Cardiac septum (tissue), 1 donor: ENCODE results near the gene ADGRF4. TPM values are rescaled to one million over a fixed set of nuclear protein-coding genes. Genes with fewer than 3 reads are reported as not detected.

Experiments
- DNase-seq: peaks from one replicate; pipeline ENCODE4 v3.0.0-alpha.2; 2020; ENCODE audit warnings: low spot score
- intact Hi-C: fragments of 100-400 bp; cut with DNase I; formaldehyde crosslinking; loops from one replicate; pipeline ENCODE4 v1.14.0; 2022
- long read RNA-seq: library from polyadenylated mRNA; unstranded; transcript quantifications from one replicate; pipeline ENCODE4 v2.0.0, GENCODE V29; 2021
- total RNA-seq: library from RNA; stranded (reverse); fragmentation: NEBNext Ultra II Directional; extraction: Animal tissue kit (Norgen Biotek cat#: 25700); gene quantifications from one replicate; pipeline ENCODE4 v1.2.1, GENCODE V29; 2021
- donor health status: DM: no; HTN: no; CAD: no.

ADGRF4 gene
- total RNA-seq: not detected
- long read RNA-seq: 0 reads

- intact Hi-C loops: no loop called here
- no peak for DNase-seq
Observed at GRCh38 chr6:47698342-47698787, at the start of gene ADGRF4. Gene ADGRF4, plus strand, starts transcription at chr6:47698580. Its CDS starts 8,666 bp downstream, at chr6:47707246.

- intact Hi-C loops: no loop called here
- no peak for DNase-seq
Observed at GRCh38 chr6:47650553-47651432, 47.6 kb upstream of the ADGRF4 start.

GRCh38 chr6:47651505-47651944 lies 46.9 kb upstream of the ADGRF4 start:
- intact Hi-C loops: no loop called here

GRCh38 chr6:47653706-47654105 lies 44.7 kb upstream of the ADGRF4 start:
- intact Hi-C loops: no loop called here
- DNase-seq: no peak

More at GRCh38 chr6:47651505-47651944, 46.9 kb upstream of the ADGRF4 start:
- DNase-seq: no peak

GRCh38 chr6:47654255-47654654 lies 44.1 kb upstream of the ADGRF4 start:
- DNase-seq: no peak
- intact Hi-C loops: no loop called here

- no peak for DNase-seq
- intact Hi-C loops: no loop called here
Observed at GRCh38 chr6:47655719-47656595, 42.4 kb upstream of the ADGRF4 start.

- DNase-seq: no peak
- intact Hi-C loops: no loop called here
Observed at GRCh38 chr6:47661960-47662359, 36.4 kb upstream of the ADGRF4 start.

GRCh38 chr6:47663462-47664216 lies 34.7 kb upstream of the ADGRF4 start:
- DNase-seq: no peak
- intact Hi-C loops: no loop called here

GRCh38 chr6:47665112-47665511 lies 33.3 kb upstream of the ADGRF4 start:
- intact Hi-C loops: no loop called here
- no peak for DNase-seq

GRCh38 chr6:47669684-47670513 lies 28.5 kb upstream of the ADGRF4 start:
- no peak for DNase-seq
- intact Hi-C loops: no loop called here

- intact Hi-C loops: no loop called here
- DNase-seq: no peak
Observed at GRCh38 chr6:47670851-47671250, 27.5 kb upstream of the ADGRF4 start.

GRCh38 chr6:47671777-47672176 lies 26.6 kb upstream of the ADGRF4 start:
- intact Hi-C loops: no loop called here

GRCh38 chr6:47672816-47673215 lies 25.6 kb upstream of the ADGRF4 start:
- no peak for DNase-seq
- intact Hi-C loops: no loop called here

More at GRCh38 chr6:47671777-47672176, 26.6 kb upstream of the ADGRF4 start:
- DNase-seq: no peak

- no peak for DNase-seq
- intact Hi-C loops: no loop called here
Observed at GRCh38 chr6:47674673-47675072, 23.7 kb upstream of the ADGRF4 start.

- intact Hi-C loops: no loop called here
- no peak for DNase-seq
Observed at GRCh38 chr6:47677381-47678100, 20.8 kb upstream of the ADGRF4 start.

- intact Hi-C loops: no loop called here
- DNase-seq: no peak
Observed at GRCh38 chr6:47678739-47679138, 19.6 kb upstream of the ADGRF4 start.

GRCh38 chr6:47679322-47679906 lies 19.0 kb upstream of the ADGRF4 start:
- DNase-seq: no peak
- intact Hi-C loops: no loop called here

GRCh38 chr6:47680051-47680450 lies 18.3 kb upstream of the ADGRF4 start:
- DNase-seq: no peak
- intact Hi-C loops: no loop called here
